Neural progenitor cell (in vitro differentiated cells): ENCODE measurements around the gene PANK4.

Experiments used
- EZH2 ChIP-seq: fragments of 200-600 bp; sonication (generic); IDR thresholded peaks from 2 replicates; pipeline ENCODE4 v1.6.1; 2017; ENCODE audit warnings: antibody characterized with exemption, mild to moderate bottlenecking, moderate library complexity
- TF ChIP-seq, protein P1 (sequence below): fragments of 200-600 bp; sonication (generic); IDR thresholded peaks from 2 replicates; pipeline ENCODE4 v1.5.1; 2017; ENCODE audit warnings: antibody characterized with exemption, mild to moderate bottlenecking

DNA sequence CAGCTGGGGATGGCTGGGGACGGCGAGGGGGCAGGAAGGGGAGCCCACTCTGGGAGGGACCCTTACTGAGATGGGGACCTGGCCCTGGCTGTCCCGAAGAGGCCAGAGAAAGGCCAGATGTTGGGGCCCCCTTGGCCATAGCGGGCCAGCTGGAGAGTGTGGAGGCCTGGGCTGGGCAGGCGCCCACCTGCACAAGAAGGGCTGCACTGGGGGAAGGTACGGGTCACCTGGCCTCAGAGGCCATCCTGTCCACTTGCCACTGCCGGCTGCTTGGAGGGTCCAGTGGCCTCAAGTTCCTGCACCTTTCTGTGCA, 55.3 kb downstream of the PANK4 start:
- TF ChIP-seq, protein P1, sequence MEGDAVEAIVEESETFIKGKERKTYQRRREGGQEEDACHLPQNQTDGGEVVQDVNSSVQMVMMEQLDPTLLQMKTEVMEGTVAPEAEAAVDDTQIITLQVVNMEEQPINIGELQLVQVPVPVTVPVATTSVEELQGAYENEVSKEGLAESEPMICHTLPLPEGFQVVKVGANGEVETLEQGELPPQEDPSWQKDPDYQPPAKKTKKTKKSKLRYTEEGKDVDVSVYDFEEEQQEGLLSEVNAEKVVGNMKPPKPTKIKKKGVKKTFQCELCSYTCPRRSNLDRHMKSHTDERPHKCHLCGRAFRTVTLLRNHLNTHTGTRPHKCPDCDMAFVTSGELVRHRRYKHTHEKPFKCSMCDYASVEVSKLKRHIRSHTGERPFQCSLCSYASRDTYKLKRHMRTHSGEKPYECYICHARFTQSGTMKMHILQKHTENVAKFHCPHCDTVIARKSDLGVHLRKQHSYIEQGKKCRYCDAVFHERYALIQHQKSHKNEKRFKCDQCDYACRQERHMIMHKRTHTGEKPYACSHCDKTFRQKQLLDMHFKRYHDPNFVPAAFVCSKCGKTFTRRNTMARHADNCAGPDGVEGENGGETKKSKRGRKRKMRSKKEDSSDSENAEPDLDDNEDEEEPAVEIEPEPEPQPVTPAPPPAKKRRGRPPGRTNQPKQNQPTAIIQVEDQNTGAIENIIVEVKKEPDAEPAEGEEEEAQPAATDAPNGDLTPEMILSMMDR: no peak
- no peak for TF ChIP-seq EZH2
